GM10266 (cell line): Measurements from ENCODE around the gene HOXA2.

Experiments used
- DNase-seq: peaks from one replicate; pipeline ENCODE4 v3.0.0; 2012; ENCODE audit errors: extremely low spot score
- CTCF ChIP-seq: IDR thresholded peaks from 2 replicates; pipeline ENCODE4 v1.5.1; 2012; ENCODE audit warnings: mild to moderate bottlenecking, low read depth; ENCODE audit not compliant: control insufficient read depth, insufficient read depth; ENCODE audit errors: missing control alignments

Gene HOXA2

GRCh38 chr7:27143950-27144780 is 41.7 kb upstream of the HOXA2 start:
- TF ChIP-seq CTCF: no peak
- no peak for DNase-seq

DNA sequence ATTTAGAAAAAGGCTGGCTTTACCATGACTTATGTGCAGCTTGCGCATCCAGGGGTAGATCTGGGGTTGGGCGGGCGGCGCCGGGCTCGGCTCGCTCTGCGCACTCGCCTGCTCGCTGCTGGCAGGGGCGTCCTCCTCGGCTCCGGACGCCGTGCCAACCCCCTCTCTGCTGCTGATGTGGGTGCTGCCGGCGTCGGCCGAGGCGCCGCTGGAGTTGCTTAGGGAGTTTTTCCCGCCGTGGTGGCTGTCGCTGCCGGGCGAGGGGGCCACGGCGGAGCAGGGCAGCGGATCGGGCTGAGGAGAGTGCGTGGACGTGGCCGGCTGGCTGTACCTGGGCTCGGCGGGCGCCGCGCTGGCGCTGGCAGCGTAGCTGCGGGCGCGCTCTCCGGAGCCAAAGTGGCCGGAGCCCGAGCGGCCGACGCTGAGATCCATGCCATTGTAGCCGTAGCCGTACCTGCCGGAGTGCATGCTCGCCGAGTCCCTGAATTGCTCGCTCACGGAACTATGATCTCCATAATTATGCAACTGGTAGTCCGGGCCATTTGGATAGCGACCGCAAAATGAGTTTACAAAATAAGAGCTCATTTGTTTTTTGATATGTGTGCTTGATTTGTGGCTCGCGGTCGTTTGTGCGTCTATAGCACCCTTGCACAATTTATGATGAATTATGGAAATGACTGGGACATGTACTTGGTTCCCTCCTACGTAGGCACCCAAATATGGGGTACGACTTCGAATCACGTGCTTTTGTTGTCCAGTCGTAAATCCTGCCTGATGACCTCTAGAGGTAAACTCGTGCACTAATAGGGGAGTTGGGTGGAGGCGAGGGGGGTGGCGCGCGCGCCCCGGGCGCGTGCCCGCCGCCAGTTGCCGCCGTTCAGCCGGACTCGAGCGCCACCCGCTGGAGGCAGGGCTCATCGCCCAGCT is 40.8 kb upstream of the HOXA2 start, which contains the start of gene HOXA5:
Gene HOXA5, minus strand, starts transcription at position 659 of the 927 bp plus-strand sequence. Its CDS starts 74 bp downstream, at position 585.
- no peak for TF ChIP-seq CTCF

DNA sequence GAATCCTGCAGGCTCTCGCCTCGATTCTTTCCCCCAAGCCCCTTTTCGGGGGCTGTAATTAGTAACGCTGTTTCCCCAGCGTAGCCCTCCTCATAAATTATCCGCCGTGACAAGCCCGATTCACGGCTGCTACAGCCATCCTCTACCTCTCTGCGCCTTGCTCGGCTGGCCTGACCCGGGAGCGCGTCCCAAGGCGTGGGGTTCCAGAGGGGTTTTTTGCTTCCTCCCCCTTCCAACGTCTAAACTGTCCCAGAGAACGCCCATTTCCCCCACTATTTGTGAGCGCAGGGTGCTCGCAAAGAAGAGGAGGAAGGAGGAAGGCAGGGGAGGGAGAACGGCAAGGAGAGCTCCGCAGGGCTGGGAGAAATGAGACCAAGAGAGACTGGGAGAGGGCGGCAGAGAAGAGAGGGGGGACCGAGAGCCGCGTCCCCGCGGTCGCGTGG is 40.1 kb upstream of the HOXA2 start:
- no peak for TF ChIP-seq CTCF
- no peak for DNase-seq

More for the DNA sequence above, 40.8 kb upstream of the HOXA2 start, which contains the start of gene HOXA5:
- DNase-seq: no peak

GRCh38 chr7:27141923-27142579 is 39.6 kb upstream of the HOXA2 start:
- no peak for TF ChIP-seq CTCF
- no peak for DNase-seq

DNA sequence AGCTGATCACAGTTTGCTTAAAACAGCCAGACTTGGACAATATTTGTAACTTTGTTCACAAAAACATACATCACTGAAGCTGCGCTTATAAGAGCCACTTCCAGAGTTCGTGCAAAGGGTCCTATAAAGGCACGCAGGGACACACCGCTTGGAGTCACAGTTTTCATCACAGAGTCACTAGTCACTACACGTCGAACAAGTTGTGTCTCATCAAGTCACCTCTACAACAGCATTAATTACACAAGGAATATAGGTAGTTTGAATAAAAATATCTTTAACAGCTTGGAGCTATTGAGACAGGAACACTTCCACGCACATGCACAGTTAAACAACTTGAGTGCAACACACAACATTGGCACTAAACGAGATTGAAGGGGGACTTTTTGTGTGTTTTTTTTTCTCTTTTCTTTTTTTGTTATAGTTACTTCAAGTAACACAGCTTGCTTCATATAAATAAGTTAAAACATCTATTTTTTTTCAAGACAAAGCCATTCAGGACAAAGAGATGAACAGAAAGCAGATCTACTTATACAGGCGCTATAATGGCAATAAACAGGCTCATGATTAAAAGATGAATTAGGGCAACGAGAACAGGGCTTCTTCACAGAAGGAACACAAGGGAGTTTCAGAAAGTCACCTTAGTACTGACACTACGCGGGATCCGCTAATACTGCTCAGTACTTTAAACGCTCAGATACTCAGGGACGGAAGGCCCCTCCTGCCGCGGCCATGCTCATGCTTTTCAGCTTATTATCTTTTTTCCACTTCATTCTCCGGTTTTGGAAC is 38.8 kb upstream of the HOXA2 start:
- DNase-seq: no peak
- TF ChIP-seq CTCF: no peak

- no peak for TF ChIP-seq CTCF
- no peak for DNase-seq
These were observed 37.8 kb upstream of the HOXA2 start for GRCh38 chr7:27140126-27140857.
